Nephron progenitor cell (in vitro differentiated cells): ENCODE measurements around the gene DENND2C.

Source experiments
- DNase-seq: peaks from one replicate; pipeline ENCODE4 v3.0.0; 2021
- H3K27ac Mint-ChIP-seq: 2 replicates; pipeline ENCODE4 v1.8.0; 2021; ENCODE audit warnings: mild to moderate bottlenecking, moderate library complexity, mixed read lengths
- H3K27me3 Mint-ChIP-seq: 2 replicates; pipeline ENCODE4 v1.8.0; 2021; ENCODE audit warnings: mild to moderate bottlenecking, low read depth, mixed read lengths; ENCODE audit not compliant: poor library complexity
- H3K36me3 Mint-ChIP-seq: 2 replicates; pipeline ENCODE4 v1.8.0; 2021; ENCODE audit warnings: low read depth, mixed read lengths
- H3K4me1 Mint-ChIP-seq: 2 replicates; pipeline ENCODE4 v1.8.0; 2021; ENCODE audit warnings: mixed read lengths
- H3K4me3 Mint-ChIP-seq: 2 replicates; pipeline ENCODE4 v1.8.0; 2021; ENCODE audit warnings: mild to moderate bottlenecking, moderate library complexity, mixed read lengths
- H3K9me3 Mint-ChIP-seq: 2 replicates; pipeline ENCODE4 v1.8.0; 2021; ENCODE audit warnings: mild to moderate bottlenecking, moderate library complexity, mixed read lengths
- TF ChIP-seq, protein P1 (sequence below): fragments of 200-600 bp; sonication (generic); IDR thresholded peaks from 2 replicates; pipeline ENCODE4 v1.5.0; 2021; ENCODE audit warnings: antibody characterized with exemption

Gene DENND2C, protein sequence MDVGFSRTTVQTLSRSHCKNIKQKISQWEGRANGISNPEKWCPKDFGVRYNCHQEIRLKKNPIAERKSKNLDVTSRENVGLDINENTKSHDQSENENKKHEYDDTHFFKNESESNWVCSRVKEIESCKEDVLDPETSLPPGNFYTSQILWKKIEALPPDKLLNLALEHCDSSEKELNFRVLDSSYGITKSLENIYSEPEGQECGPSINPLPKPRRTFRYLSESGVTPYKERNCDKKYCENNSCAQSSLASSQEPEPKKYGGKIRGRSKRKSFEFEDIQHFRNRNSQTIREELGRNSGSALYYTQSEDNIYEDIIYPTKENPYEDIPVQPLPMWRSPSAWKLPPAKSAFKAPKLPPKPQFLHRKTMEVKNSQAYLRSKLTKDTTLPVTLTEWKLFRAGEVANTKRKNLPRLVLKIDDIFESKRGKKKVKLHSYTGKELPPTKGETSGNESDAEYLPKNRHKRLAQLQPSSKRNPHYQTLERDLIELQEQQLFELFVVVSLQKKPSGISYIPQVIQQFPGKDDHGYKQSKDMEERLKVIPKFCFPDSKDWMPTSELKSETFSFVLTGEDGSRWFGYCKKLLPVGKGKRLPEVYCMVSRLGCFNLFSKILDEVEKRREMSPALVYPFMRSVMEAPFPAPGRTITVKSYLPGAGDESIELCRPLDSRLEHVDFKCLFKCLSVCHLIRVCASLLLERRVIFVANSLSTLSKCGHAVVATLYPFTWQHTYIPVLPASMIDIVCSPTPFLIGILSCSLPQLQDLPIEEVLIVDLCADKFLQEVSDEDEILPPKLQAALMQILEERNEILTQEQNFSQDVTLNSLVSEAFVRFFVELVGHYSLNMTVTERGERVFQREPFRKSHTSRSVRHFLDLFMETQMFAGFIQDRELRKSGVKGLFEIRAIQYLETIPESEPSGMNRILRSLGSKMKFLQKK

DNA sequence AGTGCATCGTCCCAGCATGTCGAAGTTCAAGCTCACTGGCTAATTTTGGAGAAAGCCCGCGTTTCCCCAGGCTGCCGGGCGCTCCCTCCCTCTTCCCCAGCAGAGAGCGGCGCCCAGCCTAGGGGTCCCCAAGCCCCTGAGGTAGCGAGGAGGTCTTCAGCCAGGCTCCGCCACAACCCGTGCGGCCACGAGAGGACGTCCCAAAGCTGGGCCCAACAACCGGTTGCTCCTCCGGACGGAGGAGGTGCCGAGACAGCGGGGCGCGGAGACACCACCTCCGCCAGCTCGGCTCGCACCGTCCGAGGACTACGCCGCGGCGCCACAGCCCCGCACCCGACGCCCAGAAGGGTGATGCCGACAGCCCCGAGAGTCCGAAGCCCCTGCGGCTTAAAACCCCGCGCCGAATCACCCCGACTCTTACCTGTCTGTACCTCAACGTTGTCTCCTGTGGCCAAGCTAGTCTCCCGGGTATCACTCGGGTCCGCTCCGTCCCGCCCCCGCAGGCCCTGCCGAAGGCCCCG lies at the start of gene DENND2C:
TSS of gene DENND2C (minus strand) at position 488 of the 521 bp plus-strand sequence. CDS start 44,065 bp downstream, outside the sequence.
- Mint-ChIP-seq H3K9me3 (no peaks in the 10 kb centered on the region), H3K4me1 (no peaks in the 10 kb centered on the region), H3K36me3 (no peaks in the 10 kb centered on the region), H3K27ac (no peak within 1 kb of the TSS), H3K4me3 (peak within 1 kb of the TSS; percentile 83), H3K27me3 (peaks cover 27% of the 10 kb centered on the region)
- TF ChIP-seq, protein P1, sequence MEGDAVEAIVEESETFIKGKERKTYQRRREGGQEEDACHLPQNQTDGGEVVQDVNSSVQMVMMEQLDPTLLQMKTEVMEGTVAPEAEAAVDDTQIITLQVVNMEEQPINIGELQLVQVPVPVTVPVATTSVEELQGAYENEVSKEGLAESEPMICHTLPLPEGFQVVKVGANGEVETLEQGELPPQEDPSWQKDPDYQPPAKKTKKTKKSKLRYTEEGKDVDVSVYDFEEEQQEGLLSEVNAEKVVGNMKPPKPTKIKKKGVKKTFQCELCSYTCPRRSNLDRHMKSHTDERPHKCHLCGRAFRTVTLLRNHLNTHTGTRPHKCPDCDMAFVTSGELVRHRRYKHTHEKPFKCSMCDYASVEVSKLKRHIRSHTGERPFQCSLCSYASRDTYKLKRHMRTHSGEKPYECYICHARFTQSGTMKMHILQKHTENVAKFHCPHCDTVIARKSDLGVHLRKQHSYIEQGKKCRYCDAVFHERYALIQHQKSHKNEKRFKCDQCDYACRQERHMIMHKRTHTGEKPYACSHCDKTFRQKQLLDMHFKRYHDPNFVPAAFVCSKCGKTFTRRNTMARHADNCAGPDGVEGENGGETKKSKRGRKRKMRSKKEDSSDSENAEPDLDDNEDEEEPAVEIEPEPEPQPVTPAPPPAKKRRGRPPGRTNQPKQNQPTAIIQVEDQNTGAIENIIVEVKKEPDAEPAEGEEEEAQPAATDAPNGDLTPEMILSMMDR = no peak
- DNase-seq = no peak

DNA sequence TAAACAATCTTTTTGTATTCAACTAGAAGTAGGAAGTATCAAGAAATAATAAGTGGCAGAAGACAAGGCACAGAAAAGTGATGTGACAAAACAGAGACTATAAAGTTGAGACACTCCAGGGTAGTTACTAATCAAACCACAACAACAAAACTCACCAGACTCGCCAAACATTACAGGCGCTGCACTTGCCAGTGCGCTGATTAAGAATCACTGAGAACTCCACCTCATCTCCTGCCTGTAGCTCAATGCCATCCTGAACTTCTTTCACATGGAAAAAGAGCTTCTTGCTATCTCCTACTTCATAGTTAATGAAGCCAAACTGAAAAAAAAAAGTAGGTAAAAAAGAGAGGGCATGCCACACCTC lies 49.6 kb upstream of the DENND2C start:
- Mint-ChIP-seq H3K36me3 (peaks cover 61% of the 10 kb centered on the region), H3K27ac (peak overlapping the region; percentile 14), H3K9me3 (no peaks in the 10 kb centered on the region), H3K4me1 (peaks cover 24% of the 10 kb centered on the region), H3K27me3 (no peaks in the 10 kb centered on the region), H3K4me3 (no peak overlapping the region)
- TF ChIP-seq, protein P1 = no peak
- no peak for DNase-seq

DNA sequence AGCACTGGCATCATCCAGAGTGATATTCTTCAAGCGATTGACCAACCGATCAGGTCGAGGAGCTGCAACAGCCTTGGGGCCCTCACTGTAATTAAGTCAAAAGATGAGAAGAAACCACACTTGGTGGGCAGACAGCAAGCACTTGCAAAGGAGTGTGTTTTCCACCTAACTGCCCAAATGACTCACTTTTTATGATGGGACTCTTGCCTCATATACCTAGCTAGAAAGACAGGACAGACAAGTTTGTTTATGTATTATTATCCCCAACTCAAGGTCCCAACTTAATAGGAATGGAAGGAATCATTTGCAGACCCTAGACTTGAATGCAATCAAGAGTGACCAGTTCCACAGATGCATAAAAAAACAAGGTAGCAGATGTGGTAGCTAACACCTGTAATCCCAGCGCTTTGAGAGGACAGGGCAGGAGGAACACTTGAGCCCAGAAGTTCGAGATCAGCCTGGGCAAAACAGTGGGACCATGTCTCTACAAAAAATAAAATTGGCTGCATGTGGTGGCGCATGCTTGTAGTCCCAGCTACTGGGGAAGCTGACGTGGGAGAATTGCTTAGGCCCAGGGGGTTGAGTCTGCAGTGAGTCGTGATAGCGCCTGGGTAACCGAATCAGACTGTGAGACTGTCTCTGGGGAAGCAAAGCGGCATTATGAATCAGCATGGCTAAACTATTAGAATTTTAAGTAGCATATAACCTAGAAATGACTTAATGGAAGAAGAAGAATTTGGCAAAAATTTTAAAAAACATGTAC lies 49.0 kb upstream of the DENND2C start:
- no peak overlapping the region for H3K4me3 Mint-ChIP-seq
- H3K27ac Mint-ChIP-seq = peak overlapping the region; percentile 14
- H3K9me3 Mint-ChIP-seq = no peaks in the 10 kb centered on the region
- H3K36me3 Mint-ChIP-seq = peaks cover 60% of the 10 kb centered on the region
- TF ChIP-seq, protein P1 = no peak
- H3K27me3 Mint-ChIP-seq = no peaks in the 10 kb centered on the region
- peaks cover 27% of the 10 kb centered on the region for H3K4me1 Mint-ChIP-seq
- DNase-seq = no peak

DNA sequence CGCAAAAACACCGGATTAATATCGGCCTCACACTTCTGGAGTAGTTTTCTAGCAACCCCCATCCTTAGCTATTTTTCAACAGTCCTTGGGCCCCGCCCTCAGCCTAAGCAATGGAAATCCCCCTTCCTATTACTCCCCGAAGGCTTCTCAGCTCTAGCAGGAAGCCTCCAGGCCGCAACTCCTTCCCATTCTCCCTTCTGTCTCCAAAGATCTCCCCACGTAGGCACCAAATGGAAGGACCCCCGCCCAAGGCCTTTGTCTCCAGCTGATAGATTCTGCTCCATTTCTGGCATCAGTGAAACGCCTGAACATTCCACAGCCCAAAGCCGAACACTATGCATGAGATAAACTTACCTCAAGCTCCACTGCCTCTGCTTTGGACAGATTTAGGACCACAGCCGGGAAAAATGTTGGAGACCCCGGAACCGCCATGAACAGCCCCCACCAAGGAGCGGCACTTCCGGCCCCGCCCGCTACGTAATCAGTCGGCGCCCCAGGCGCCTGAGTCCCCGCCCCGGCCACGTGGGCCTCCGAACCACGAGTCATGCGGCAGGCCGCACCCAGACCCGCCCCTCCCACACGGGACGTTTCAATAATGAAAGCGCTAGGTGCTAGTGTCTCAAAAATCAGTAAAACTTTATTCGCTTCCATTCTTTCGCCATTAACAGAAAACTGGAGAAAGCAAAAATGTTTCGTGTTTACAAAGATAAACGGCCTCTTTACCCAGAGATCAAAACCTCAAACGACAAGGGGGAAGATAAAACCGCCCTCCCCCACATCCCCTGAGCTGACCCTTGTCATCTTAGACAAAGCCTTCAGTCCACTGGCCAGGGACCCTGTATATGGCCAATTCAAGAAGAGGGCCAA lies 46.7 kb upstream of the DENND2C start, which contains the start of gene NRAS:
TSS of gene NRAS (minus strand) at position 468 of the 867 bp plus-strand sequence. CDS start 611 bp downstream, outside the sequence.
- peak within 1 kb of the TSS; percentile 100 for H3K27ac Mint-ChIP-seq
- H3K27me3 Mint-ChIP-seq = no peaks in the 10 kb centered on the region
- peak; percentile 95 for DNase-seq
- peaks cover 57% of the 10 kb centered on the region for H3K36me3 Mint-ChIP-seq
- H3K4me3 Mint-ChIP-seq = peak within 1 kb of the TSS; percentile 98
- H3K4me1 Mint-ChIP-seq = peaks cover 27% of the 10 kb centered on the region
- no peaks in the 10 kb centered on the region for H3K9me3 Mint-ChIP-seq
- TF ChIP-seq, protein P1 = no peak

DNA sequence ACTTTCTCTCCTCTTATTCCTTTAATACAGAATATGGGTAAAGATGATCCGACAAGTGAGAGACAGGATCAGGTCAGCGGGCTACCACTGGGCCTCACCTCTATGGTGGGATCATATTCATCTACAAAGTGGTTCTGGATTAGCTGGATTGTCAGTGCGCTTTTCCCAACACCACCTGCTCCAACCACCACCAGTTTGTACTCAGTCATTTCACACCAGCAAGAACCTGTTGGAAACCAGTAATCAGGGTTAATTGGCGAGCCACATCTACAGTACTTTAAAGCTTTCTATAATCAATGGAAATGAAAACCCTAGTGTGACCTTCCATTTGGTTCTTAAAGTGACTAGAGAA lies 46.1 kb upstream of the DENND2C start:
- Mint-ChIP-seq H3K9me3 (no peaks in the 10 kb centered on the region), H3K27ac (peak overlapping the region; percentile 100), H3K36me3 (peaks cover 51% of the 10 kb centered on the region), H3K4me3 (peak overlapping the region; percentile 98), H3K4me1 (peaks cover 27% of the 10 kb centered on the region), H3K27me3 (no peaks in the 10 kb centered on the region)
- DNase-seq = no peak
- TF ChIP-seq, protein P1 = no peak
